GM21367 (cell line): ENCODE data around the gene YDJC.
"Not testable (repeated sequence)": the region's sequence is repeated elsewhere in the genome, so short reads cannot be mapped to it uniquely, and the experiment has no call there.

ENCODE experiments used
- ATAC-seq: cut with Tn5 transposase; IDR thresholded peaks from one replicate; pipeline ENCODE4 v1.9.1; 2021; ENCODE audit not compliant: unreplicated experiment

YDJC gene

GRCh38 chr22:21581009-21581713 lies 48.7 kb downstream of the YDJC start:
- not testable (repeated sequence) for ATAC-seq

- ATAC-seq: not testable (repeated sequence)
Measured at GRCh38 chr22:21580623-21581007, 49.2 kb downstream of the YDJC start.

GRCh38 chr22:21579474-21579851 lies 50.4 kb downstream of the YDJC start:
- ATAC-seq: no peak
